Liver (tissue), 3 donors: ENCODE data around the gene CEACAM20.

Experiments
- CTCF ChIP-seq: fragments of 150-350 bp; IDR thresholded peaks from 2 replicates; pipeline ENCODE4 v1.5.1; 2017; ENCODE audit warnings: improper control_type of control experiment, low read depth, low read length; ENCODE audit not compliant: missing input control
- EGR1 ChIP-seq, 2 donors: IDR thresholded peaks; 2 replicates each; pipeline ENCODE4 v1.6.1; 2016 to 2018; ENCODE audit warnings: antibody characterized with exemption in 2 of 2, low read depth in 2 of 2
- GABPA ChIP-seq, 2 donors: IDR thresholded peaks in 1 of 2; conservative IDR thresholded peaks in 1 of 2; 2 replicates each; pipeline ENCODE4 v1.6.1; 2016; ENCODE audit warnings: antibody characterized with exemption in 2 of 2, mild to moderate bottlenecking in 1 of 2, moderate library complexity in 1 of 2
- HNF4G ChIP-seq: IDR thresholded peaks from 2 replicates; pipeline ENCODE4 v1.6.1; 2016; ENCODE audit warnings: antibody characterized with exemption
- JUND ChIP-seq, 2 donors: IDR thresholded peaks; 2 replicates each; pipeline ENCODE4 v1.6.1; 2016; ENCODE audit warnings: antibody characterized with exemption in 2 of 2
- NR2F2 ChIP-seq: IDR thresholded peaks from 2 replicates; pipeline ENCODE4 v1.6.1; 2016; ENCODE audit warnings: antibody characterized with exemption
- RAD21 ChIP-seq, 2 donors: IDR thresholded peaks; 2 replicates each; pipeline ENCODE4 v1.6.1; 2016; ENCODE audit warnings: antibody characterized with exemption in 2 of 2, mild to moderate bottlenecking in 2 of 2
- TAF1 ChIP-seq: conservative IDR thresholded peaks from 2 replicates; pipeline ENCODE4 v1.6.1; 2016; ENCODE audit warnings: antibody characterized with exemption, mild to moderate bottlenecking
- donor health status: healthy.
- donor health status: healthy.

GRCh38 chr19:44570984-44571684, 41.7 kb upstream of the CEACAM20 start:
- TF ChIP-seq EGR1 (IDR thresholded peaks at IDR 0.05; ENCODE audit: low read depth in 2 of 2) = no peak
- TF ChIP-seq TAF1 = no peak
- TF ChIP-seq CTCF = peak; percentile 75
- no peak for TF ChIP-seq JUND (IDR thresholded peaks at IDR 0.05)
- no peak for TF ChIP-seq NR2F2
- no peak for TF ChIP-seq HNF4G
- TF ChIP-seq RAD21 (IDR thresholded peaks at IDR 0.05) = peak; percentile 83 to 88
- TF ChIP-seq GABPA (IDR thresholded peaks at IDR 0.05 in 1 of 2, conservative IDR thresholded peaks at IDR 0.05 in 1 of 2) = no peak
